Measurements from ENCODE around the gene POLDIP2.

GRCh38 chr17:28392491-28392890, 35.2 kb upstream of the POLDIP2 start:
- no peak for TF ChIP-seq POLR2A (IDR thresholded peaks at IDR 0.05; ENCODE audit: low read depth, low read length)
- TF ChIP-seq, protein P1, sequence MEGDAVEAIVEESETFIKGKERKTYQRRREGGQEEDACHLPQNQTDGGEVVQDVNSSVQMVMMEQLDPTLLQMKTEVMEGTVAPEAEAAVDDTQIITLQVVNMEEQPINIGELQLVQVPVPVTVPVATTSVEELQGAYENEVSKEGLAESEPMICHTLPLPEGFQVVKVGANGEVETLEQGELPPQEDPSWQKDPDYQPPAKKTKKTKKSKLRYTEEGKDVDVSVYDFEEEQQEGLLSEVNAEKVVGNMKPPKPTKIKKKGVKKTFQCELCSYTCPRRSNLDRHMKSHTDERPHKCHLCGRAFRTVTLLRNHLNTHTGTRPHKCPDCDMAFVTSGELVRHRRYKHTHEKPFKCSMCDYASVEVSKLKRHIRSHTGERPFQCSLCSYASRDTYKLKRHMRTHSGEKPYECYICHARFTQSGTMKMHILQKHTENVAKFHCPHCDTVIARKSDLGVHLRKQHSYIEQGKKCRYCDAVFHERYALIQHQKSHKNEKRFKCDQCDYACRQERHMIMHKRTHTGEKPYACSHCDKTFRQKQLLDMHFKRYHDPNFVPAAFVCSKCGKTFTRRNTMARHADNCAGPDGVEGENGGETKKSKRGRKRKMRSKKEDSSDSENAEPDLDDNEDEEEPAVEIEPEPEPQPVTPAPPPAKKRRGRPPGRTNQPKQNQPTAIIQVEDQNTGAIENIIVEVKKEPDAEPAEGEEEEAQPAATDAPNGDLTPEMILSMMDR (conservative IDR thresholded peaks at IDR 0.05; ENCODE audit: low read depth, low read length) = no peak
- no peak for TF ChIP-seq FOS (IDR thresholded peaks at IDR 0.05; ENCODE audit: low read depth, low read length)
- no peak for TF ChIP-seq RCOR1 (IDR thresholded peaks at IDR 0.05; ENCODE audit: insufficient replicate concordance, low read length)
- no peak for TF ChIP-seq CEBPB (IDR thresholded peaks at IDR 0.05; ENCODE audit: low read depth, low read length)
- no peak for TF ChIP-seq BHLHE40 (IDR thresholded peaks at IDR 0.05; ENCODE audit: low read depth, low read length)
- no peak for TF ChIP-seq RFX5 (IDR thresholded peaks at IDR 0.05; ENCODE audit: low read depth, low read length)
- TF ChIP-seq CHD1 (IDR thresholded peaks at IDR 0.05; ENCODE audit: low read depth, low read length) = no peak
- TF ChIP-seq, protein P2, sequence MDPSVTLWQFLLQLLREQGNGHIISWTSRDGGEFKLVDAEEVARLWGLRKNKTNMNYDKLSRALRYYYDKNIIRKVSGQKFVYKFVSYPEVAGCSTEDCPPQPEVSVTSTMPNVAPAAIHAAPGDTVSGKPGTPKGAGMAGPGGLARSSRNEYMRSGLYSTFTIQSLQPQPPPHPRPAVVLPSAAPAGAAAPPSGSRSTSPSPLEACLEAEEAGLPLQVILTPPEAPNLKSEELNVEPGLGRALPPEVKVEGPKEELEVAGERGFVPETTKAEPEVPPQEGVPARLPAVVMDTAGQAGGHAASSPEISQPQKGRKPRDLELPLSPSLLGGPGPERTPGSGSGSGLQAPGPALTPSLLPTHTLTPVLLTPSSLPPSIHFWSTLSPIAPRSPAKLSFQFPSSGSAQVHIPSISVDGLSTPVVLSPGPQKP (IDR thresholded peaks at IDR 0.05; ENCODE audit: borderline replicate concordance, low read depth, low read length) = no peak
- TF ChIP-seq RAD21 (IDR thresholded peaks at IDR 0.05; ENCODE audit: low read length) = no peak
- TF ChIP-seq MXI1 (IDR thresholded peaks at IDR 0.05; ENCODE audit: borderline replicate concordance, low read depth, low read length) = no peak
- TF ChIP-seq SMC3 (IDR thresholded peaks at IDR 0.05; ENCODE audit: low read depth, low read length) = no peak
- TF ChIP-seq NFE2L2 (IDR thresholded peaks at IDR 0.05; ENCODE audit: low read depth, low read length) = no peak

Measured in IMR-90 (cell line).